ENCODE measurements around the gene RERE.

Gene RERE

GRCh38 chr1:8434101-8434500 lies 383.3 kb downstream of the RERE start:
- no peak for TF ChIP-seq CTCF (IDR thresholded peaks at IDR 0.05)
- peaks cover 44% of the 10 kb centered on the region in 2 experiments for H3K4me1 ChIP-seq (ENCODE audit: control insufficient read depth in 1 of 2, insufficient read depth in 1 of 2, low read depth in 1 of 2, low read length in 1 of 2)
- H3K27me3 ChIP-seq = no peaks in the 10 kb centered on the region
- H3K9me3 ChIP-seq = no peaks in the 10 kb centered on the region
- H3K4me3 ChIP-seq (ENCODE audit: low read depth in 1 of 2, low read length in 1 of 2) = no peak overlapping the region
- no peaks in the 10 kb centered on the region for H3K36me3 ChIP-seq
- H3K27ac ChIP-seq = no peak overlapping the region

- Histone ChIP-seq H3K36me3 (no peaks in the 10 kb centered on the region), H3K4me1 (ENCODE audit: control insufficient read depth in 1 of 2, insufficient read depth in 1 of 2, low read depth in 1 of 2, low read length in 1 of 2) (peaks cover 53 to 56% of the 10 kb centered on the region in 2 experiments), H3K9me3 (no peaks in the 10 kb centered on the region), H3K27ac (peak overlapping the region; percentile 96), H3K27me3 (no peaks in the 10 kb centered on the region), H3K4me3 (ENCODE audit: low read depth in 1 of 2, low read length in 1 of 2) (no peak overlapping the region)
- no peak for TF ChIP-seq CTCF (IDR thresholded peaks at IDR 0.05)
Measured at GRCh38 chr1:8431784-8432183, 385.7 kb downstream of the RERE start.

- Histone ChIP-seq H3K36me3 (no peaks in the 10 kb centered on the region), H3K27me3 (no peaks in the 10 kb centered on the region), H3K4me1 (ENCODE audit: control insufficient read depth in 1 of 2, insufficient read depth in 1 of 2, low read depth in 1 of 2, low read length in 1 of 2) (peaks cover 60 to 64% of the 10 kb centered on the region in 2 experiments), H3K4me3 (ENCODE audit: low read depth in 1 of 2, low read length in 1 of 2) (no peak overlapping the region), H3K9me3 (no peaks in the 10 kb centered on the region), H3K27ac (peak overlapping the region; percentile 96)
- TF ChIP-seq CTCF (IDR thresholded peaks at IDR 0.05) = no peak
Measured at GRCh38 chr1:8431019-8431418, 386.4 kb downstream of the RERE start.

- TF ChIP-seq CTCF (IDR thresholded peaks at IDR 0.05) = no peak
- Histone ChIP-seq H3K4me3 (ENCODE audit: low read depth in 1 of 2, low read length in 1 of 2) (no peak overlapping the region), H3K4me1 (ENCODE audit: control insufficient read depth in 1 of 2, insufficient read depth in 1 of 2, low read depth in 1 of 2, low read length in 1 of 2) (peaks cover 66 to 69% of the 10 kb centered on the region in 2 experiments), H3K36me3 (no peaks in the 10 kb centered on the region), H3K9me3 (no peaks in the 10 kb centered on the region), H3K27me3 (no peaks in the 10 kb centered on the region), H3K27ac (peak overlapping the region; percentile 96)
Measured at GRCh38 chr1:8430476-8430875, 387.0 kb downstream of the RERE start.

- no peaks in the 10 kb centered on the region for H3K27me3 ChIP-seq
- H3K4me3 ChIP-seq (ENCODE audit: low read depth in 1 of 2, low read length in 1 of 2) = no peak overlapping the region
- no peak for TF ChIP-seq CTCF (IDR thresholded peaks at IDR 0.05)
- H3K27ac ChIP-seq = peak overlapping the region; percentile 96
- no peaks in the 10 kb centered on the region for H3K36me3 ChIP-seq
- no peaks in the 10 kb centered on the region for H3K9me3 ChIP-seq
- H3K4me1 ChIP-seq (ENCODE audit: control insufficient read depth in 1 of 2, insufficient read depth in 1 of 2, low read depth in 1 of 2, low read length in 1 of 2) = peaks cover 74 to 78% of the 10 kb centered on the region in 2 experiments
Measured at GRCh38 chr1:8429549-8430110, 387.8 kb downstream of the RERE start.

Data from neutrophil (primary cell).